Neural progenitor cell (in vitro differentiated cells): ENCODE data around the gene ZBTB4. TPM values are rescaled to one million over a fixed set of nuclear protein-coding genes. Genes with fewer than 3 reads are reported as not detected.

ENCODE experiments used
- DNase-seq: peaks from one replicate; pipeline ENCODE4 v3.0.0-alpha.2; 2016; ENCODE audit warnings: low spot score
- H2AFZ ChIP-seq: fragments of 200-600 bp; sonication (generic); replicated peaks from 2 replicates; pipeline ENCODE4 v1.6.1; 2016; ENCODE audit warnings: antibody characterized with exemption
- H3F3A ChIP-seq: fragments of 200-600 bp; sonication (generic); 2 replicates; pipeline ENCODE4 v1.6.1; 2016; ENCODE audit warnings: antibody characterized with exemption, low read depth
- H3K27ac ChIP-seq: fragments of 200-600 bp; sonication (generic); 2 replicates; pipeline ENCODE4 v1.5.1; 2016; ENCODE audit warnings: mild to moderate bottlenecking
- H3K27me3 ChIP-seq: fragments of 200-600 bp; sonication (generic); 2 replicates; pipeline ENCODE4 v1.6.1; 2016; ENCODE audit warnings: mild to moderate bottlenecking, moderate library complexity
- H3K36me3 ChIP-seq: fragments of 200-600 bp; sonication (generic); 2 replicates; pipeline ENCODE4 v1.5.1; 2016
- H3K4me1 ChIP-seq: fragments of 200-600 bp; sonication (generic); 2 replicates; pipeline ENCODE4 v1.6.1; 2016; ENCODE audit warnings: mixed run types
- H3K4me2 ChIP-seq: fragments of 200-600 bp; sonication (generic); 2 replicates; pipeline ENCODE4 v1.6.1; 2016
- H3K4me3 ChIP-seq: fragments of 200-600 bp; sonication (generic); 2 replicates; pipeline ENCODE4 v1.5.1; 2016
- H3K79me2 ChIP-seq: fragments of 200-600 bp; sonication (generic); 2 replicates; pipeline ENCODE4 v1.6.1; 2016; ENCODE audit warnings: low read depth
- H3K9ac ChIP-seq: fragments of 200-600 bp; sonication (generic); 2 replicates; pipeline ENCODE4 v1.6.1; 2016
- H3K9me3 ChIP-seq: fragments of 200-600 bp; sonication (generic); 2 replicates; pipeline ENCODE4 v1.5.1; 2016; ENCODE audit warnings: low read depth
- H4K20me1 ChIP-seq: fragments of 200-600 bp; sonication (generic); 2 replicates; pipeline ENCODE4 v1.6.1; 2016; ENCODE audit warnings: low read depth
- H3K27ac Mint-ChIP-seq: 3 replicates; pipeline ENCODE4 v1.8.0; 2021; ENCODE audit warnings: mixed read lengths
- H3K27me3 Mint-ChIP-seq: 2 replicates; pipeline ENCODE4 v1.8.0; 2022; ENCODE audit warnings: low read depth, mild to moderate bottlenecking, inconsistent platforms, moderate library complexity, mixed read lengths; ENCODE audit not compliant: insufficient read depth
- H3K36me3 Mint-ChIP-seq: 3 replicates; pipeline ENCODE4 v1.8.0; 2021; ENCODE audit warnings: mixed read lengths
- H3K4me1 Mint-ChIP-seq: 3 replicates; pipeline ENCODE4 v1.8.0; 2021; ENCODE audit warnings: mixed read lengths
- H3K4me3 Mint-ChIP-seq: 3 replicates; pipeline ENCODE4 v1.8.0; 2021; ENCODE audit warnings: mild to moderate bottlenecking, moderate library complexity, mixed read lengths
- H3K9me3 Mint-ChIP-seq: 3 replicates; pipeline ENCODE4 v1.8.0; 2020; ENCODE audit warnings: mixed read lengths
- EZH2 ChIP-seq: fragments of 200-600 bp; sonication (generic); IDR thresholded peaks from 2 replicates; pipeline ENCODE4 v1.6.1; 2017; ENCODE audit warnings: antibody characterized with exemption, mild to moderate bottlenecking, moderate library complexity
- EZH2phosphoT487 ChIP-seq: fragments of 200-600 bp; sonication (generic); IDR thresholded peaks from 2 replicates; pipeline ENCODE4 v1.6.1; 2017; ENCODE audit warnings: antibody characterized with exemption
- total RNA-seq: library from RNA; depleted of rRNA; stranded (reverse); fragments of >200 nt; gene quantifications from 2 replicates; pipeline ENCODE4 v1.2.3, GENCODE V29; 2015; ENCODE audit warnings: low replicate concordance
- TF ChIP-seq, protein P1 (sequence below): fragments of 200-600 bp; sonication (generic); IDR thresholded peaks from 2 replicates; pipeline ENCODE4 v1.5.1; 2017; ENCODE audit warnings: antibody characterized with exemption, mild to moderate bottlenecking

ZBTB4 gene
- total RNA-seq, 1 donor from 2014 or later = 5.4 TPM

DNA sequence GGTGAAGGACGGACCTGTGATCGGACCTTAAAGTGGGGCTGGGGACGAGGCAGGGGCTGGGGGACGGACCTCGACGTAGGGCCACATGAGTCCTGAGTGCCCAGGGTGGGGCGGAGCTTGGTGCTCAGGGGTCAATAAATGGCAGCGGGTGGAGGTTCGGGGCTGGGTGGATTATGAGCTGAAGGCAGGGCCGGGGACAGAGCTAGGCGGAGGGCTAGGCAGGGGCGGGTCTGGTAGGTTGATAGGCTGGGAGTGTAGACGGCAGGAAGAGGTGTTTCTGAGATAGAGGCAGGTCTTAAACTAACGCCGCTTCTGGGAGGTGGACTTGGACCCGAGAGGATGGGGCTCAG lies 33.8 kb downstream of the ZBTB4 start:
- Histone ChIP-seq H3K36me3 (no peaks in the 10 kb centered on the region), H3K9me3 (no peaks in the 10 kb centered on the region), H3K4me1 (peaks cover 9% of the 10 kb centered on the region), H3K27ac (no peak overlapping the region), H3K79me2 (no peaks in the 10 kb centered on the region), H3K4me2 (peak overlapping the region; percentile 98), H2AFZ (peak overlapping the region; percentile 99), H4K20me1 (no peaks in the 10 kb centered on the region), H3K4me3 (peak overlapping the region; percentile 71), H3F3A (peaks cover 28% of the 10 kb centered on the region), H3K27me3 (peaks cover 34% of the 10 kb centered on the region), H3K9ac (no peak overlapping the region)
- Mint-ChIP-seq H3K4me1 (peaks cover 46% of the 10 kb centered on the region), H3K27ac (peak overlapping the region; percentile 91), H3K36me3 (no peaks in the 10 kb centered on the region), H3K9me3 (peaks cover 4% of the 10 kb centered on the region), H3K27me3 (peaks cover 4% of the 10 kb centered on the region), H3K4me3 (peak overlapping the region; percentile 87)
- peak; percentile 89 for DNase-seq
- TF ChIP-seq, protein P1, sequence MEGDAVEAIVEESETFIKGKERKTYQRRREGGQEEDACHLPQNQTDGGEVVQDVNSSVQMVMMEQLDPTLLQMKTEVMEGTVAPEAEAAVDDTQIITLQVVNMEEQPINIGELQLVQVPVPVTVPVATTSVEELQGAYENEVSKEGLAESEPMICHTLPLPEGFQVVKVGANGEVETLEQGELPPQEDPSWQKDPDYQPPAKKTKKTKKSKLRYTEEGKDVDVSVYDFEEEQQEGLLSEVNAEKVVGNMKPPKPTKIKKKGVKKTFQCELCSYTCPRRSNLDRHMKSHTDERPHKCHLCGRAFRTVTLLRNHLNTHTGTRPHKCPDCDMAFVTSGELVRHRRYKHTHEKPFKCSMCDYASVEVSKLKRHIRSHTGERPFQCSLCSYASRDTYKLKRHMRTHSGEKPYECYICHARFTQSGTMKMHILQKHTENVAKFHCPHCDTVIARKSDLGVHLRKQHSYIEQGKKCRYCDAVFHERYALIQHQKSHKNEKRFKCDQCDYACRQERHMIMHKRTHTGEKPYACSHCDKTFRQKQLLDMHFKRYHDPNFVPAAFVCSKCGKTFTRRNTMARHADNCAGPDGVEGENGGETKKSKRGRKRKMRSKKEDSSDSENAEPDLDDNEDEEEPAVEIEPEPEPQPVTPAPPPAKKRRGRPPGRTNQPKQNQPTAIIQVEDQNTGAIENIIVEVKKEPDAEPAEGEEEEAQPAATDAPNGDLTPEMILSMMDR = no peak
- no peak for TF ChIP-seq EZH2phosphoT487
- TF ChIP-seq EZH2 = no peak

DNA sequence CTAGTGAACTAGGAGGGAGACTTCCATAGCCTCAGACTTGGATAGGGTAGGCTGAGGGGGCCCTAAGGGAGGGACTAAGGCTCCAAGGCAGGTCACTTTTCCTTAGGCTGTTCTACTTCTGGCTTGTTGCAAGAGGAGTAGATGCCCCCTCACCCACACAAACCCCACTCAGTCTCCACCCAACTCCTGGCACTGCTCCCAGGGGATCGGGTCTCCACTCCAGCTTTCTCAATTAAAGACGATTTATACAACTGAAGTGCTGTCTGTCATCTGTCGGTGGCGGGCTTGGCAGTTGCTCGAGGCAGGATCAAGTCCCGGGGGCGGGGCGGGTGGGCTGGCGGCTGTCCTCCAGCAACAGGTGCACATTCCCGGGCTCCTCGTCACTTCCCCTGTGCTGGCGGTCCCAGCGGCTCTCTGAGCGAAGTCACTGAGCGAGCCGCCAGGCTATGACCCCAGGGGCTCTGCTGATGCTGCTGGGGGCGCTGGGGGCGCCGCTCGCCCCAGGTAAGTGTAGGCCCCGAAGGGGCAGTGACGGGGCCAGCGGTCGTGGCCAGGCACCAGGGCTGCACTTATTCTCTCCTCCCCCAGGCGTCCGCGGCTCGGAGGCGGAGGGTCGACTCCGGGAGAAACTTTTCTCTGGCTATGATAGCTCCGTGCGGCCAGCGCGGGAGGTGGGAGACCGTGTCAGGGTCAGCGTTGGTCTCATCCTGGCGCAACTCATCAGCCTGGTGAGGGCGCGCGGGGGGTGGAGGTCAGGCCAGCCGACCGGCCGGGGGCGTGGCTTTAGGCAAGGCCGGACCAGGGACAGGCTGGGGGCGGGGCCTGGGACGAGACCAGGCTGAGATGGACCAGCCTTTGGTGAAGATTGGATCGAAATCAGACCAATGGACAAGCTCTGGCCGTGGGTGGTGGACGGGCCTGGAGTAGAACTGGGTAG lies 34.5 kb downstream of the ZBTB4 start, which contains the start of gene CHRNB1:
Gene CHRNB1, plus strand, starts transcription at position 380 of the 937 bp plus-strand sequence. Its CDS starts 67 bp downstream, at position 447.
- no peaks in the 10 kb centered on the region for H4K20me1 ChIP-seq
- H3K9me3 Mint-ChIP-seq = peaks cover 4% of the 10 kb centered on the region
- H3K4me2 ChIP-seq = peak within 1 kb of the TSS; percentile 98
- no peak within 1 kb of the TSS for H3K9ac ChIP-seq
- no peak within 1 kb of the TSS for H3K27ac ChIP-seq
- no peaks in the 10 kb centered on the region for H3K9me3 ChIP-seq
- H3K27me3 ChIP-seq = peaks cover 37% of the 10 kb centered on the region
- peaks cover 10% of the 10 kb centered on the region for H3K27me3 Mint-ChIP-seq
- peak within 1 kb of the TSS; percentile 87 for H3K4me3 Mint-ChIP-seq
- no peaks in the 10 kb centered on the region for H3K36me3 ChIP-seq
- H3K36me3 Mint-ChIP-seq = no peaks in the 10 kb centered on the region
- H2AFZ ChIP-seq = peak within 1 kb of the TSS; percentile 99
- H3K4me3 ChIP-seq = peak within 1 kb of the TSS; percentile 71
- H3F3A ChIP-seq = peaks cover 28% of the 10 kb centered on the region
- TF ChIP-seq EZH2phosphoT487 (no peak), EZH2 (no peak)
- TF ChIP-seq, protein P1 = peak; percentile 28
- peak within 1 kb of the TSS; percentile 91 for H3K27ac Mint-ChIP-seq
- H3K4me1 ChIP-seq = peaks cover 9% of the 10 kb centered on the region
- no peaks in the 10 kb centered on the region for H3K79me2 ChIP-seq
- DNase-seq = peak; percentile 96
- peaks cover 46% of the 10 kb centered on the region for H3K4me1 Mint-ChIP-seq

DNA sequence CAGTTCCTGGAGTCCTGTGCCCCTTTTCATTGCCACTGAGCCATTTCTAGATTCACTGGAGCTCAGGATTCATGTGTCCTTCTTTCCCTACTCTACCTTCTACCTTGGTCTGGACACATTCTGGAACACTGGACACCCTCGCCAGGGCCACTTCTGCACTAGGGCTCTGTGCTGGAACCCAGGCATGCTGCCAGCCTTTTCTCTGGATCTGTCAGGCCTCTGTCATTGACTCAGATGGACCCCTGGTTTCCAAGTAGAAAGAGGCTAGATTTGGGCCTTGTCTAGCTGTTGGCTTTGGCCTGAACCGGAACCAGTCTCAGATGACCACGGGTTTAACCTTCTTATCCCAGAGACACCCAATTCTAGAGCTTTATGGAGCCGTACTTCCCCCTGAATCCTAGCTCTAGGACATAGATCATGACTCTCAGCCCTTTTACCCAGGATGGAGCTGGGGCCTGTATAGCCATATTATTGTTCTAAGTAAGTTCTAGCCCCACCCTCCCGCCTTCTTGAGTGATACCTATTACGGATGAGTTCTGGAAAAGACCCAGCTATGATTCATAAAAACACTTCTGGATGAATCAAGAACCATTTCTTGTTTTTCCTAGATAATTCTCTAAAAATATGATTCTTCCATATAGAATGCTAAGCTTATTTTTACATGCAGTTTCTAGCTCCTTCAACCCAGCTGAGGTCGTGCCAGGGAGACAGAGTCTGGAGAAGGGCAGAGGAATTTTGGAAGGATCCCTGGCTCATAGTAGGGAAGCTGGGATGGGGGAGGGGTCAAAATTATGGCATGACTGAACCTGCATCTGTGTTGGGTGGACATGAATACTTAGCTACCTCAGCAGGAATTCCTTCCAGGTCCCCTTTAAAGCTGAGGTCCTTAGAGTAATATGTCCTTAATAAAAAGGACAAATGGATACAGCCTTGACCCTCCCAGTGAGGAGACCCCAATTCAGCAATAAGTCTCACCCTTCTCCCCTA lies 35.6 kb downstream of the ZBTB4 start:
- peaks cover 49% of the 10 kb centered on the region for H3K27me3 ChIP-seq
- H3K4me1 Mint-ChIP-seq = peaks cover 50% of the 10 kb centered on the region
- no peak overlapping the region for H3K27ac ChIP-seq
- no peak overlapping the region for H2AFZ ChIP-seq
- no peaks in the 10 kb centered on the region for H3K9me3 ChIP-seq
- TF ChIP-seq, protein P1 = no peak
- TF ChIP-seq EZH2 = no peak
- TF ChIP-seq EZH2phosphoT487 = no peak
- no peak overlapping the region for H3K27ac Mint-ChIP-seq
- H4K20me1 ChIP-seq = no peaks in the 10 kb centered on the region
- no peak overlapping the region for H3K4me3 ChIP-seq
- H3K4me1 ChIP-seq = peaks cover 15% of the 10 kb centered on the region
- H3K9ac ChIP-seq = no peak overlapping the region
- no peaks in the 10 kb centered on the region for H3K36me3 ChIP-seq
- H3K27me3 Mint-ChIP-seq = peaks cover 15% of the 10 kb centered on the region
- no peaks in the 10 kb centered on the region for H3K79me2 ChIP-seq
- peaks cover 3% of the 10 kb centered on the region for H3K9me3 Mint-ChIP-seq
- H3K4me3 Mint-ChIP-seq = peak overlapping the region; percentile 79
- H3K4me2 ChIP-seq = no peak overlapping the region
- DNase-seq = no peak
- peaks cover 31% of the 10 kb centered on the region for H3F3A ChIP-seq
- no peaks in the 10 kb centered on the region for H3K36me3 Mint-ChIP-seq
